ENCODE data around the gene GKAP1.

DNA sequence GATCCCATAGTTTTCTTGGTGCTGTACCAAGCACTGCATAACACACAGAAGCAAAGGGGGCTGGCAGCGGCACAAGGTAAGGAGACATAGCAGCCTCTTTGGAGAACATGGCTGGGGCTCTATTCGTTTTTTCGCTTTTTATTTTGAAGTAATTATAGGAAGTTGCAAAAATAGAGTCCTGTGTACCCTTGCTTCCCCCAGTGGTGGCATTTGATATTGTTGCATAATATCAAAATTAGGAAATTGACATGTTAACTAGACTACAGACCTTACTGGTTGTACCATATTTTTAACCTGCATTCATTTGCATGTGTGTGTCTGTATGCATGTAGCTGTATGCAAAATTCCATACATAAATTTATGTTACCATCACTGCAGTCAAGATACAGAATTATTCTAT, 103.2 kb downstream of the GKAP1 start:
- TF ChIP-seq, protein P1, sequence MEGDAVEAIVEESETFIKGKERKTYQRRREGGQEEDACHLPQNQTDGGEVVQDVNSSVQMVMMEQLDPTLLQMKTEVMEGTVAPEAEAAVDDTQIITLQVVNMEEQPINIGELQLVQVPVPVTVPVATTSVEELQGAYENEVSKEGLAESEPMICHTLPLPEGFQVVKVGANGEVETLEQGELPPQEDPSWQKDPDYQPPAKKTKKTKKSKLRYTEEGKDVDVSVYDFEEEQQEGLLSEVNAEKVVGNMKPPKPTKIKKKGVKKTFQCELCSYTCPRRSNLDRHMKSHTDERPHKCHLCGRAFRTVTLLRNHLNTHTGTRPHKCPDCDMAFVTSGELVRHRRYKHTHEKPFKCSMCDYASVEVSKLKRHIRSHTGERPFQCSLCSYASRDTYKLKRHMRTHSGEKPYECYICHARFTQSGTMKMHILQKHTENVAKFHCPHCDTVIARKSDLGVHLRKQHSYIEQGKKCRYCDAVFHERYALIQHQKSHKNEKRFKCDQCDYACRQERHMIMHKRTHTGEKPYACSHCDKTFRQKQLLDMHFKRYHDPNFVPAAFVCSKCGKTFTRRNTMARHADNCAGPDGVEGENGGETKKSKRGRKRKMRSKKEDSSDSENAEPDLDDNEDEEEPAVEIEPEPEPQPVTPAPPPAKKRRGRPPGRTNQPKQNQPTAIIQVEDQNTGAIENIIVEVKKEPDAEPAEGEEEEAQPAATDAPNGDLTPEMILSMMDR (IDR thresholded peaks at IDR 0.05), result peak in 1 of 3 experiments; percentile 19
- TF ChIP-seq POLR2A (IDR thresholded peaks at IDR 0.05; ENCODE audit: low read depth), result no peak

All from esophagus muscularis mucosa (tissue), 3 donors.